ENCODE data around the gene PRM3. TPM values are rescaled to one million over a fixed set of nuclear protein-coding genes. Genes with fewer than 3 reads are reported as not detected.

Gene PRM3
- total RNA-seq, 2 donors from 2014 or later: not detected

DNA sequence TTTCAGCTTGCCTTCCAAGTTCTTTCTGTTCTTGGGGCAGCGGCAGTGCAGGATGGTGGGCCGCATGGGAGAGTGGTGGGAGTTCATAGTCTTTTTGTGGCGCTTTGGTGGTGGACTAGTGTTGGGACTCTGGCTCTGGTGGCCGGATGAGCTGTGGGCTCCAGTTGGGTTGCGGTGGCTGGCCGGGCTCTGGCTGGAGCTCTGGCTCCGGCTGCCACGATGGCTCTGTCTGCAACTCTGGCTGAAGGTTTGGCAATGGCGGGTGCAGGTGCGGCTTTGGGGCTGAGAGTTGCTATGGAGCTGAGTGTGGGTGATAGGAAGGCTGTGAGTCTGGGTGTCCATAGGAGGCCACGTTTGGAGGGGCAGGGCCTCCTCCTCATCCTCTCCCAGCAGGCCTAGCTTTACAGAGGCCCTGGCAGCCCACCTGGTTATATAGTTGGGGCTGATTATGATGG is 4.5 kb downstream of the PRM3 start, which contains the start of gene TNP2:
TSS of gene TNP2 (minus strand) at position 405 of the 455 bp plus-strand sequence. CDS start at position 342, 63 bp downstream.
- Mint-ChIP-seq H3K4me1 (peaks cover 6% of the 10 kb centered on the region), H3K27me3 (no peaks in the 10 kb centered on the region), H3K4me3 (no peak within 1 kb of the TSS), H3K36me3 (ENCODE audit: low read depth) (peaks cover 4% of the 10 kb centered on the region), H3K27ac (peak within 1 kb of the TSS; percentile 45)
- DNase-seq (no peak), ATAC-seq (no peak)
- H3K9me3 ChIP-seq (ENCODE audit: control insufficient read depth, low read length, poor library complexity, severe bottlenecking): no peaks in the 10 kb centered on the region

GRCh38 chr16:11265124-11265523 is 8.3 kb downstream of the PRM3 start:
- Mint-ChIP-seq H3K36me3 (ENCODE audit: low read depth) (peaks cover 4% of the 10 kb centered on the region), H3K27me3 (no peaks in the 10 kb centered on the region), H3K4me3 (no peak overlapping the region), H3K27ac (no peak overlapping the region), H3K4me1 (peaks cover 20% of the 10 kb centered on the region)
- DNase-seq (no peak), ATAC-seq (no peak)
- H3K9me3 ChIP-seq (ENCODE audit: control insufficient read depth, low read length, poor library complexity, severe bottlenecking): no peaks in the 10 kb centered on the region

- Mint-ChIP-seq H3K27me3 (no peaks in the 10 kb centered on the region), H3K4me3 (no peak overlapping the region), H3K4me1 (peaks cover 26% of the 10 kb centered on the region), H3K36me3 (ENCODE audit: low read depth) (peaks cover 2% of the 10 kb centered on the region), H3K27ac (peak overlapping the region; percentile 89)
- ATAC-seq (peak; percentile 5), DNase-seq (no peak)
- H3K9me3 ChIP-seq (ENCODE audit: control insufficient read depth, low read length, poor library complexity, severe bottlenecking): no peaks in the 10 kb centered on the region
Measured at GRCh38 chr16:11264155-11264832, 9.1 kb downstream of the PRM3 start.

GRCh38 chr16:11263737-11264136 is 9.7 kb downstream of the PRM3 start:
- Mint-ChIP-seq H3K36me3 (ENCODE audit: low read depth) (peaks cover 2% of the 10 kb centered on the region), H3K27me3 (no peaks in the 10 kb centered on the region), H3K4me1 (peaks cover 26% of the 10 kb centered on the region), H3K4me3 (peak overlapping the region; percentile 74), H3K27ac (peak overlapping the region; percentile 89)
- H3K9me3 ChIP-seq (ENCODE audit: control insufficient read depth, low read length, poor library complexity, severe bottlenecking): no peaks in the 10 kb centered on the region
- ATAC-seq (peak; percentile 84), DNase-seq (no peak)

DNA sequence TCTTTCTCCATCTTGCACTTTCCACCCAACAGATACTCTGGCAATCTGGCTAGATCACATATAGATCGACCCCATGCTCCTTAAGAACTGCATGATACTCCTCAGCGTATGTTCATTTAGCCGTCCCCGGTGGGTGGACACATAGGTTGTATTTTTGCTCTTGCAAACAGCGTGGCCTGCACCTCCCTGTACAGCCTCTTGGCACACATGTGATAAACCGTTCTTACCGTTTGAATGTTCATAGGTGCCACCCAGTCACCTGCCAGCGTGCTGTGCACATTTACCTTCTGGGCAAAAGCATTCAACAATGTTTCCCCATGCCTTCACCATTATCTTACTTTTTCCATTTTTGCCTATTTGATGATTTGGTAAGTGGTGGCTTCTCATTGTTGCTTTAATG is 10.5 kb downstream of the PRM3 start:
- peak overlapping the region; percentile 89 for H3K27ac Mint-ChIP-seq

DNA sequence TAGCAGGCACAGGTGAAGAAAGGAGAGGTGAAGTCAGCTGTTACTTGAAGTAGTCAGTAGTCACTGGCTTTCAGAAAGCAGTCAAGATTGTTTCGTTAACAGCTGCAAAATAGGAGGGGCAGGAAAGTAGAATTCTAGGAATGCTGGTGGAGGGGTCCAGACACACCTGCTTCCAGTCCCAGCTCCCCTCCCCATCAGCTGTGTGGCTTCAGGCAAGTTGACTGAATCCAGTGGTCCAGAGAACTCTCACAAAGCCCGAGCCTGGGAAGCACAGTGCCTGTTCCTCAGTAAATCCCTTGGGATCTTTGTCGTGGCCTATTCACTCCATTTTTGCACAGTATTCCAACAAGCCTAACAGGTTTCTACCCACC is 12.8 kb downstream of the PRM3 start:
- no peak for ATAC-seq

More for the DNA sequence above, 10.5 kb downstream of the PRM3 start:
- Mint-ChIP-seq H3K4me1 (peaks cover 31% of the 10 kb centered on the region), H3K36me3 (ENCODE audit: low read depth) (no peaks in the 10 kb centered on the region), H3K4me3 (no peak overlapping the region), H3K27me3 (no peaks in the 10 kb centered on the region)
- no peaks in the 10 kb centered on the region for H3K9me3 ChIP-seq (ENCODE audit: control insufficient read depth, low read length, poor library complexity, severe bottlenecking)
- no peak for DNase-seq
- ATAC-seq: no peak

DNA sequence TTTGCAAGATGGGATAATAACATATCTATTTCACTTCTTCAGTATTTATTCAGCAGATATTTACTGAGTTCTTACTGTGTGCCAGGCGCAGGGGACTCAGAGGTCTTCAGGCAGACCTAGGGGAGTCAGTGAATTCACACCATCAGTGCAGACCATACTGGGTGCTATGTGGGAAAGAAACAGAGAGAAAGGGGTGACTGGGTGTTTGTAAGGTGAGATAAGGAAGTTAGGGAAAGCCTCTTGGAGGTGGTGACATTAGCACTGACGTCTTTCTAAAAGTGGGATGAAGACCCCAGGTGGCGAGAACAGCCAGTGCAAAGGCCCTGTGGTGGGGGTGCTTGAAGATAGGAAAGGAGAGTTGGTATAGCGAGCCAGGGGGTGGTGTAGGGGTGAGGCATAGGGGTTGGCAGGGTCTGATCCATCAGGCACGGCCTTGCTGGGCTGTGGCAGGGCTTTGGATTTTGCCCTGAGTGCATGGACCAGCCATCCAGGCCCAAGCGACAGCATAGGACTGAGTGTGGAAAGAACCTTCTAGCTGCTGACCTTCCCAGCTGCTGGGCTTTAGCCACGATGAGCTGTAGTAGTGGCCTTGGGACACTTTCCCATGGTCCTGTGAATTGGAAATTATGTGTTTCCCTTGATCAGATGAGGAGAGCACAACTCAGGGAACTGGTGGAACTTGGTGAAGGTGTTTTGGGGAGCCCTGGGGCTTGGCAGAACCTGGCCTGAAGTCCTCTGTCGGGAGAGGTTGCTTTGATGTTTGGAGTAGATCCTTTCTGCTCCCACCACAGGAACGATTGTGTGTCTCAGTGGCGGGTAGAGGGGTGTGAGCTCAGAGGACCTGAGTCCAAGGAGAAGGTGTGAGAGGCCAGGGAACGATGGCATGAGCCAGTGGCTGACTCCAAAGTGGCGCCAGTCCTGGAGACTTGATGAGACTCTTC is 13.5 kb downstream of the PRM3 start:
- H3K9me3 ChIP-seq (ENCODE audit: control insufficient read depth, low read length, poor library complexity, severe bottlenecking): no peaks in the 10 kb centered on the region
- DNase-seq (no peak), ATAC-seq (no peak)
- H3K4me1 Mint-ChIP-seq: peaks cover 42% of the 10 kb centered on the region
- H3K4me3 Mint-ChIP-seq: peak overlapping the region; percentile 22
- H3K27me3 Mint-ChIP-seq: no peaks in the 10 kb centered on the region
- no peaks in the 10 kb centered on the region for H3K36me3 Mint-ChIP-seq (ENCODE audit: low read depth)
- H3K27ac Mint-ChIP-seq: no peak overlapping the region

More for the DNA sequence above, 12.8 kb downstream of the PRM3 start:
- Mint-ChIP-seq H3K27ac (no peak overlapping the region), H3K36me3 (ENCODE audit: low read depth) (no peaks in the 10 kb centered on the region), H3K4me3 (no peak overlapping the region), H3K4me1 (peaks cover 44% of the 10 kb centered on the region), H3K27me3 (no peaks in the 10 kb centered on the region)
- no peak for DNase-seq
- no peaks in the 10 kb centered on the region for H3K9me3 ChIP-seq (ENCODE audit: control insufficient read depth, low read length, poor library complexity, severe bottlenecking)

DNA sequence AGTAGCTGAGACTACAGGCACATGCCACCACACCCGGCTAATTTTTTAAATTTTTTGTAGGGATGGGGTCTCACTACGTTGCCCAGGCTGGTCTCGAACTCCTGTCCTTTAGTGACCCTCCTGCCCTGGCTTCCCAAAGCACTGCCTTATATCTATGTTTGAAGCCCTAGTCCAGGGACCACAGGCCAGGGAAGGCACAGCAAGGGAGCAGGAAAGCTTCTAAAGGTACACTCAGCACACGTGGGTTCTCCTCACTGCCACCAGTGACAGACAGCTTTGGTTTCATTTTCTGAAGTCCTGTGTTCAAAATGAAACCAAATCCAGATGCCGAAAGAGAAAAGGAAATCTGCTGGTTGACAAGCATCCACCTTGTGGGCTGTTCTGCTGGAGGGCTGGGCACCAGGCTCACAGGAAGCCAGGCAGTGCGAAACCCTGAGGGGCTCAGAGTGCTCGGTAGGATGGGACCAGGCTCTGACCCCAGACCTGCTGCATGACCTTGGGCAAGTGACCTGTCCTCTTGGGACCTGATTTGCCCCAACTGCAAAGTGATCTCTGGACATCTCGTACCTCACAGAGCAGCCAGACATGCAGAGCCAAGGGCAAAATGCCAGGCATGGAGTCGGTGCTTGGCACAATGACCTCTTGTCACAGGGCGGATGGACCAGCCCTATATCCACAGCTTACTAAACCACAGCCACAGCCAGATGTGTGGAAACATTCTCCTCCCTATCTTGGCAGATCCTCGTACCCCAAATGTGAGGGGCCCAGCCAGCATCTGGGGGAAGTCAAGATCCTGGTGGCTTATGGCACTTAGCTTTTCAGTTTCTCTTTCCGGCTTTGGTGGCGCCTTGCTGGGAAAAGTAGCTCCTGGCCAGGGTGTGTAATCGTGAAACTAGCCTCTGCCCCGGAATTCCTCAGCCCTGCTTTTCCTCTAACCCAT is 14.6 kb downstream of the PRM3 start:
- H3K9me3 ChIP-seq (ENCODE audit: control insufficient read depth, low read length, poor library complexity, severe bottlenecking): no peaks in the 10 kb centered on the region
- Mint-ChIP-seq H3K27me3 (no peaks in the 10 kb centered on the region), H3K36me3 (ENCODE audit: low read depth) (no peaks in the 10 kb centered on the region), H3K27ac (peak overlapping the region; percentile 62), H3K4me3 (peak overlapping the region; percentile 69), H3K4me1 (peaks cover 39% of the 10 kb centered on the region)
- ATAC-seq (no peak), DNase-seq (no peak)

- Mint-ChIP-seq H3K4me1 (peaks cover 40% of the 10 kb centered on the region), H3K36me3 (ENCODE audit: low read depth) (no peaks in the 10 kb centered on the region), H3K27ac (peak overlapping the region; percentile 97), H3K27me3 (no peaks in the 10 kb centered on the region), H3K4me3 (peak overlapping the region; percentile 98)
- DNase-seq (peak; percentile 22 to 39 (median 36)), ATAC-seq (peak; percentile 12)
- H3K9me3 ChIP-seq (ENCODE audit: control insufficient read depth, low read length, poor library complexity, severe bottlenecking): no peaks in the 10 kb centered on the region
Measured at GRCh38 chr16:11257131-11257938, 16.1 kb downstream of the PRM3 start.

DNA sequence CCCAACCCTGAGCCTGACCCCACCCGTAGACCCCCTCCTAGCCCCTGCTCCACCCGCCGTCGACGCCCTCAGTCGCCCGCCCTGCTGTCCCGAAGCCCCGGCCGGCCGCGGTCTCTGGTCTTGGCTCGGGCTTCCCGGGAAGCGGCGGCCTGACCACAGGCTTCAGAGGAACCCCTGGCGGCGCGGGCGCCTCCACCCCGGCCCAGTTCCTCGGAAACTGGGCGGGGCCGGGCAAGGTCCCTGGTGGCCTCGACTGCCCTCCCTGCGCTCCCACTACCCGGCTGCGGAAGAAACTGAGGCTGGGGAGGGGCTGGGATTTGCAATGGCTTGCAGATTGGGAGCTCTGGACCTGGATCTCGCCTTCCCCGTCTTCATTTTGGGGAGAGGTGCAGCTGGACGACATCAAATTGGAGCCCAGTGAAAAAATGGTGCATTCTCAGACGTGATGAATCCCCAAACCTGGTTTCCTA is 16.7 kb downstream of the PRM3 start:
- Mint-ChIP-seq H3K36me3 (ENCODE audit: low read depth) (peaks cover 2% of the 10 kb centered on the region), H3K27ac (peak overlapping the region; percentile 97), H3K4me1 (peaks cover 46% of the 10 kb centered on the region), H3K27me3 (no peaks in the 10 kb centered on the region), H3K4me3 (peak overlapping the region; percentile 98)
- ATAC-seq: no peak
- no peaks in the 10 kb centered on the region for H3K9me3 ChIP-seq (ENCODE audit: control insufficient read depth, low read length, poor library complexity, severe bottlenecking)
- DNase-seq: peak in 2 of 3 donors; percentile 30 to 34

GRCh38 chr16:11255737-11256660 is 17.4 kb downstream of the PRM3 start, which contains the start of gene SOCS1:
TSS of gene SOCS1 (minus strand) at chr16:11256204. CDS start at chr16:11255478, 726 bp downstream.
- H3K4me1 Mint-ChIP-seq: peaks cover 48% of the 10 kb centered on the region
- no peaks in the 10 kb centered on the region for H3K27me3 Mint-ChIP-seq
- peak within 1 kb of the TSS; percentile 98 for H3K4me3 Mint-ChIP-seq
- DNase-seq: peak; percentile 84 to 87 (median 87)
- H3K36me3 Mint-ChIP-seq (ENCODE audit: low read depth): peaks cover 2% of the 10 kb centered on the region
- peak within 1 kb of the TSS; percentile 97 for H3K27ac Mint-ChIP-seq
- H3K9me3 ChIP-seq (ENCODE audit: control insufficient read depth, low read length, poor library complexity, severe bottlenecking): no peaks in the 10 kb centered on the region
- peak; percentile 59 for ATAC-seq

All from T-helper 17 cell (primary cell).